IMR-90 (cell line): ENCODE data around the gene DNAJB12. TPM values are rescaled to one million over a fixed set of nuclear protein-coding genes. Genes with fewer than 3 reads are reported as not detected.

Source experiments
- microRNA-seq, 2 experiments: library from miRNA; stranded (forward) in 1 of 2; unstranded in 1 of 2; fragments of 10-50 nt in 1 of 2; fragments of <30 nt in 1 of 2; gene quantifications in 1 of 2; microRNA quantifications in 1 of 2; one replicate each; pipeline versions ENCODE3 to v1.1.0; 2013 to 2020; ENCODE audit not compliant: insufficient read depth in 1 of 2, insufficient read length in 1 of 2, unreplicated experiment in 1 of 2
- polyA plus RNA-seq, 3 experiments: library from polyadenylated mRNA; depleted of rRNA; stranded (reverse); fragments of >200 nt; gene quantifications; 2 replicates each; pipeline ENCODE4 v1.2.3, GENCODE V29; 2012; ENCODE audit warnings: low replicate concordance in 1 of 3
- small RNA-seq, 5 experiments: library from RNA; depleted of rRNA; stranded (forward); fragments of <200 nt; gene quantifications; one replicate each; pipeline ENCODE3, GENCODE V24; 2012
- total RNA-seq: library from RNA; depleted of rRNA; stranded (reverse); fragments of >200 nt; gene quantifications from 2 replicates; pipeline ENCODE4 v1.2.3, GENCODE V29; 2012; rRNA removed

Gene DNAJB12
- total and polyA plus RNA-seq, 2 of the 4 experiments (the other 2 are of a cell fraction): 18.3 to 24.0 TPM

Small RNAs within 50 kb of the gene (microRNA-seq; reads per million reads assigned to microRNA genes)
- gene RNU6-805P (ENCODE audit: insufficient read depth, insufficient read length): not detected

Small RNAs within 50 kb of the gene (small RNA-seq; reads per million reads assigned to genes)
- gene RNU6-805P: 0 to 0.15 (median 0) reads per million in 5 experiments

Other genes with a start within 250 kb of the DNAJB12 start
- gene ANAPC16, start 138.9 kb downstream of the DNAJB12 start, total RNA-seq: 26.3 and 35.3 TPM in 2 replicates
- 17.4 and 25.2 TPM in 2 replicates for gene ANAPC16, start 138.9 kb downstream of the DNAJB12 start, polyA plus RNA-seq (2012; rRNA removed)
- 21.0 and 21.9 TPM in 2 replicates for gene ASCC1, start 138.6 kb downstream of the DNAJB12 start, total RNA-seq
- 12.3 and 15.9 TPM in 2 replicates for gene ASCC1, start 138.6 kb downstream of the DNAJB12 start, polyA plus RNA-seq (2012; rRNA removed)
- 108 and 110 TPM in 2 replicates for gene DDIT4, start 81.0 kb downstream of the DNAJB12 start, total RNA-seq
- gene DDIT4, start 81.0 kb downstream of the DNAJB12 start, polyA plus RNA-seq (2012; rRNA removed): 31.0 and 59.6 TPM in 2 replicates